GM10266 (cell line): ENCODE data around the gene RPS18.

Experiments used
- DNase-seq: peaks from one replicate; pipeline ENCODE4 v3.0.0; 2012; ENCODE audit errors: extremely low spot score
- TF ChIP-seq, protein P1 (sequence below): IDR thresholded peaks from 2 replicates; pipeline ENCODE4 v1.5.1; 2012; ENCODE audit warnings: mild to moderate bottlenecking, low read depth; ENCODE audit not compliant: control insufficient read depth, insufficient read depth; ENCODE audit errors: missing control alignments

Gene RPS18

DNA sequence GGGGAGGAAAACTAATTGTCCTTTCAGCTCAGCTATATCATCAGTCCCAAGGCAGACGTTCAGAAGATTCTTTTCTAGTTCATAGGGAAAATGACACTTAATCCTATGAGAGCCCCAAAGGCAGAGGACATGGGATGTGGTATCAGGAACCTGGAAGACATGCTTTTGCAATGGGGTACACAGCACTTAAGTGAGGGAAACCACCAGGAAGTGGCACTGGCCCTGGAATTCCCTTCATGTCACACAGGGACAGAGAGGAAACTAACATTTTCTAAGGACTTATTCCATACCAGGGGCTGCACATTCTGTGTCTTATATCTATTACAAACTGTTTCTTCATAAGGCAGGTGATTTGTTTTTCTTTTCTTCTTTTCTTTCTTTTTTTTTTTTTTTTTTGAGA lies 28.4 kb upstream of the RPS18 start:
- TF ChIP-seq, protein P1, sequence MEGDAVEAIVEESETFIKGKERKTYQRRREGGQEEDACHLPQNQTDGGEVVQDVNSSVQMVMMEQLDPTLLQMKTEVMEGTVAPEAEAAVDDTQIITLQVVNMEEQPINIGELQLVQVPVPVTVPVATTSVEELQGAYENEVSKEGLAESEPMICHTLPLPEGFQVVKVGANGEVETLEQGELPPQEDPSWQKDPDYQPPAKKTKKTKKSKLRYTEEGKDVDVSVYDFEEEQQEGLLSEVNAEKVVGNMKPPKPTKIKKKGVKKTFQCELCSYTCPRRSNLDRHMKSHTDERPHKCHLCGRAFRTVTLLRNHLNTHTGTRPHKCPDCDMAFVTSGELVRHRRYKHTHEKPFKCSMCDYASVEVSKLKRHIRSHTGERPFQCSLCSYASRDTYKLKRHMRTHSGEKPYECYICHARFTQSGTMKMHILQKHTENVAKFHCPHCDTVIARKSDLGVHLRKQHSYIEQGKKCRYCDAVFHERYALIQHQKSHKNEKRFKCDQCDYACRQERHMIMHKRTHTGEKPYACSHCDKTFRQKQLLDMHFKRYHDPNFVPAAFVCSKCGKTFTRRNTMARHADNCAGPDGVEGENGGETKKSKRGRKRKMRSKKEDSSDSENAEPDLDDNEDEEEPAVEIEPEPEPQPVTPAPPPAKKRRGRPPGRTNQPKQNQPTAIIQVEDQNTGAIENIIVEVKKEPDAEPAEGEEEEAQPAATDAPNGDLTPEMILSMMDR, result no peak

DNA sequence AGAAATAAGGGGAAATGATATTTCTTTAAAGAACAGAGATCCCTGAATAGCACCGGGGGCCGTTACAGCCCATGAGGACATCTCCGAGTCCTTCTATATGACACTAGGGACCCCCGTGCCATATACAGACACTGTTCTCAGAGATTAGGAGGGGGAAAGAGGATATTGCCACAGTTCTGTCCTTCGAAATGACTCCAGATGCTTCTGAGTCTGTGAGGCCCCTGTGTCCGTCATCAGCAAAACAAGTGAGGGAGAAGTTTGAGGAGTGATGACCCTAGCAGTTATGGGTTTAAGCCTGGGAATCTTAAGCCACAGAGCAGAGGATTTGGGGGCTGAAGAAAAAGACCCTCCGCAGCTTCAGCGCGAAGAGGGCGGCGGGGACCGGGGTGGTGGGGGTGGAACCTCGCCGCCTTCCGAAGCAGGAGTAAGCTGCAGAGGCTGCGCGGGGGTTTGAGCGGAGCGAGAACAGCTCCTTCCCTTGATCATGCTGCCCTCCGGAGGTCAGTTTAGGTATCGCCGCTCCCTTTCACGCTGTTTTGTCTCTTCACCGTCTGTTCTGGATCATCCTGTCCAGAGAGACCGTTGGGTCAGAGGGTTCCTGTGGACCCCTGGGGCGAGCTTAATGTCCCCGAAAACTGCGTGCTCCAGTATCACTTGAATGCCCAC lies 23.8 kb upstream of the RPS18 start:
- TF ChIP-seq, protein P1, result peak; percentile 98

More for the DNA sequence above, 28.4 kb upstream of the RPS18 start:
- DNase-seq, result no peak

DNA sequence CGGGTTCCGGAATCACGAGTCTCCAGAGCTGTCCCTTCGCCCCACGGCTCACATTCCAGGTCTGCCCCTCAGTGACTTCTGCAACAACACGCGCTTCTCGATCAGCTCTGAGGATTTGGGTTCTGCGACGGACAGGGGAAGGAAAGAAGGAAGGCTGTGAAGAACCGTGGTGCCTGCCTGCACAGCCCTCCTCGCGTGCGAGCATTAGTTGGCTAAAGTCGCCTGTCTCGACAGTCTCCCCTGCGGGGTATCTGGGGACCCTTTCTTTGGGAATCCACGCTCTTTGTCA lies 23.3 kb upstream of the RPS18 start:
- no peak for DNase-seq
- TF ChIP-seq, protein P1, result no peak

More for the DNA sequence above, 23.8 kb upstream of the RPS18 start:
- DNase-seq, result peak; percentile 64

DNA sequence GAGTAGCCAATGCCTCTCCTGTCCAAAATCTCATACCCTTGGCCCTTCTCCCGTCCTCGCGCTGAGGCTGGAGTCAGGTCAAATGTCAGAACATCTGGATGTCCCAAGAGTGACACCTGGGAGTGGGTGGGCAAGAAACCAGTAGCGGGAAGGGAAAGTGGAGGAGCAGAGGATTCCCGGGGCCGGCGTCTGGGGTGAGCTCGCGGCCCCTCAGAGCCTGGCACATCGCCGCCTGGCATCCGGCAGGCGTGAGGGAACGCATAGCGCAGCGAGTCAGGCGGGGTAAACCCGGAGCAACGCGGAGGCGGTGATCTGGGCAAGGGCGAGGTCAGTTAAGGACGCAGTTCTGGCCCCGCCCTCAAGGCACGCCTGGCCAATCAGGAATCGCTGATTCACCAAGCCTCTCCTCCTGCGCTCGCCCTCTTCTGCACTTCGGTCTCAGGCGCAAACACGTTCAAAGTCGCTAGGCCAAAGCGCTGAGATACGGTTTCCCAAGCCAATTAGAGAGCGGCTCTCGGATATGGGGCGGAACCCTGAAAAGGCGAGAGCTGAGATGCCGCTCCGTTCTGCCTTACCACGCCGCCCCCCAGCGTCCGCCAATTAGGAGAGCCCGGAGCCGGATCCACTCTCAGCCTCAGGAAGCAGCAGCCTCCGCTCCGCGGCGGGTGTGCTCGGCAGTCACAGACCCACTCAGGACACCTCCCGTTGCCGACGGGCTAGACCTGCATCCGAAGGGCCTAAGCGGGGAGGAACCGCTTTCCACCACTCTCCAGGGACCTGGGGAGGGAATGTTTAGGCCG lies 22.7 kb upstream of the RPS18 start:
- peak; percentile 84 for DNase-seq
- TF ChIP-seq, protein P1, result no peak

DNA sequence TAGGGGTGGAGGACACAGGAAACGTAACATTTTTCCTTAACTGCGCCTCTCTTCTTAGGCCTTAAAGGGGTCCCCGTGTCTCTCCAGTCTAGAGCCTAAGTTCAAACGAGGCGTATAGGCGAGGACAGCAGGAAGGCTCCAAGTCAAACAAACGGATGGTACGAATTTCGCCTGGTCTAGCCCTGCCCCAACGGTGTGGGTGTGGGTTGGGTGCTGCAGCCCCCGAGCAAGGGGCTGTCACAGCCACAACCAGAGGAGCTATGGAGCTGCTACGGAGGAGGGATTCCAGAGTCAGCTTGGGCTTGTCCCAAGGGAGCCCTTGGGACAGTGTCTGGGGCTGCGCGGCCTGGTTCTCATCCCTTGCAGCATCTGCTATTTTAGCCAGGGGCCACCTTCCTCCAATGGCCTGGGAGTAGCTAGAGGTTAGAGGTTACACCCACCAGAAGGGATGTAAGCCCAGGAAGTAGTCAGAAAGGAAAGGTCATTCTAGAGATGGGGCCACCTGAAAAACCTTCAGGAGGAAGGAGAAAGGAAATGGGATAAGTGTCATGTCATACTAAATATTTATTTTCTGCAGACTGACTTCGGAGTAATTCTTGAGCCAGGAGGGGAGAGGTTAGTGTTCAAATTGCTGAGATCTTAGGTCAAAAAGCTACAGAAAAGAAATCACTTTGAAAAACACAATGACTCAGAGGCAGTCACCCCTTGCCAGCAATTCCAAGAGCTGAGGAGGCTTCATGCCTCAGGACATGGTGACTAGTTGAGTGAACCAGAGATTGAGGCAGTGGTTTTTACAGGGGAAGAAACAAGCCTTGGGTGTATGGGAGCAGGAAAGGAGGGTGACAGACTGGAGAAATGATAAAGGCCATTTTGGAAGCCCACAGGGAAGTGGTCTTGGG lies 21.9 kb upstream of the RPS18 start:
- no peak for DNase-seq
- TF ChIP-seq, protein P1, result no peak

DNA sequence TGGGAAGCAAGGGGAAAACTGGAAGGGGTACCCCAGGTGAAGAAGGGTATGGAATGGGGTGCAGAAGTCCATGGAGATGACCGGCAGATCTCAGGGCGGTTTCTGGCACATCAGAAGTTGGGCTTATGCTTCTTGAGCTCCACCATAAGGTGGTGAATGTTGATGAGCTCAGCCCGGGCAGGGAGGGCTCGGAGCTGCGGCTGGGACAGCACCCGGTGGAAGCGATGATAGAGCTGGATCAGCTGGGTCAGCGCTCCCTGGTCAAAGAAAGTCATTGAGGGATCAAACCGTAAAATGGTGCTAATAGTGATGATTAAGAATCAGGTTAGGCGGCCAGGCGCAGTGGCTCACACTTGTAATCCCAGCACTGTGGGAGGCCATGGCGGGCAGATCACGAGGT lies 21.1 kb upstream of the RPS18 start:
- TF ChIP-seq, protein P1, result no peak
- no peak for DNase-seq
